ENCODE results near the gene MYO9A. TPM values are rescaled to one million over a fixed set of nuclear protein-coding genes. Genes with fewer than 3 reads are reported as not detected.

Gene MYO9A
- total and polyA plus RNA-seq, 3 donors from 2014 or later = 68.9 to 126 (median 103) TPM

DNA sequence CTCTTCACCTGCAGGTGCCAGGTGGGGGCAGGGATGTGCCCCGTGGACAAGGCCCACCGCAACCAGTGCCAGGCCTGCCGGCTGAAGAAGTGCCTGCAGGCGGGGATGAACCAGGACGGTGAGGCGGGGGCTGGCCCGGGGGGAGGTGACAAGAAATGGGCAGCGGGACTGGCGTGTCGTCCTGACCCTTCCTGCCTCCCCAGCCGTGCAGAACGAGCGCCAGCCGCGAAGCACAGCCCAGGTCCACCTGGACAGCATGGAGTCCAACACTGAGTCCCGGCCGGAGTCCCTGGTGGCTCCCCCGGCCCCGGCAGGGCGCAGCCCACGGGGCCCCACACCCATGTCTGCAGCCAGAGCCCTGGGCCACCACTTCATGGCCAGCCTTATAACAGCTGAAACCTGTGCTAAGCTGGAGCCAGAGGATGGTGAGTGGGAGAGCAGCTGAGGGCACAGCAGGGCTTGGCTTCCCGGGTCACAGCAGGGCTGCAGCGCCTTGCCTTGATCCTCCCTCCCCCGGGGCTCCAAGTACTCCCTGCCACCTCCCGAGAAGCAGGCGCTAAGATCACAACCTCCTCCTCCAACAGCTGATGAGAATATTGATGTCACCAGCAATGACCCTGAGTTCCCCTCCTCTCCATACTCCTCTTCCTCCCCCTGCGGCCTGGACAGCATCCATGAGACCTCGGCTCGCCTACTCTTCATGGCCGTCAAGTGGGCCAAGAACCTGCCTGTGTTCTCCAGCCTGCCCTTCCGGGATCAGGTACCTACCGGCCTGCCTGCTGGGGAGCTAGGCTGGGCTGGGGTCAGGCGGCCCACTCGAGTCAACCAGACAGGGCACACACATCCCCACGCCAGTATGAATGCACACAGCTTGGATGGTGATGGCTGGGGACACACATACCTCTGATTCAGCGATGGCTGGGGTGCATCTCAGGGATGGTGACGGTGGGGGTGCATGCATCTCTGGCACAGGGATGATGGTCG lies 305.9 kb downstream of the MYO9A start:
- Histone ChIP-seq H3K27ac (no peak overlapping the region), H3K9me3 (no peaks in the 10 kb centered on the region), H3K36me3 (ENCODE audit: low read depth, missing control alignments) (no peaks in the 10 kb centered on the region), H3K4me1 (peaks cover 14% of the 10 kb centered on the region), H3K4me3 (no peak overlapping the region), H3K27me3 (no peaks in the 10 kb centered on the region)
- WGBS, 2 donors = 81 to 93% methylated on average over 25 to 38 of the region's 38 CpGs
- no peak for TF ChIP-seq POLR2A (IDR thresholded peaks at IDR 0.05)
- TF ChIP-seq CTCF (IDR thresholded peaks at IDR 0.05) = no peak
- DNase-seq = peak; percentile 51
- intact Hi-C loops (cut with DNase I; ENCODE audit: low total_unique reads) = no loop called here

DNA sequence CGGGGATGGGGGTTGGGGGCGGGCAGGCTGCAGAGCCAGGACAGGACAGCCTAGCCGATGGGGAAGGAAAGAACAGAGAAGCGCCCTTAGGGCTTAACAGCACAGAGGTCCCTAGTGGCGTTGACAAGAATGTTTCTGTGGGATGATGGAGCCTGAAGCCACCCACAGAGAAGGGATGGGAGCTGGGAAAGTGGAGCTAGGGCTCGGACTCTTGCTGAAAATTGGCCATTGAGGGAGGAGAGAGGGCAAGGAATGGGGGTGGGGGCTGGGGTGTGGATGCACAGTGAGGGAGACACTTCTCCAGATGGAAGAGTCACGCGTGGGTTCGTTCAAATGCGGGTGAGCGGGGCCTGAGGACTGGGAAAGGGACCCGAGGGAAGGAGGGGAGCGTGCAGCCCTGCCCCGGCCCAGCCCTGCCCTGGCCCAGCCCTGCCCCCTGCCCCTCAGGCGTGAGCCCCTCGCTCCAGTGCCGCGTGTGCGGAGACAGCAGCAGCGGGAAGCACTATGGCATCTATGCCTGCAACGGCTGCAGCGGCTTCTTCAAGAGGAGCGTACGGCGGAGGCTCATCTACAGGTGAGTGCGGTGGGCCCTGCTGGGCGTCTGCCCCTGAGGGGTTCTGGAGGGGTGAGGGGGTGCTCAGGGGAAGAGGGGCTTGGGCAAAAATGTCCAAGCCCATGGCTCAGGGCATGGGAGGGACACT lies 306.8 kb downstream of the MYO9A start:
- WGBS, 2 donors = 91 to 92% methylated on average over 25 to 27 of the region's 27 CpGs
- TF ChIP-seq CTCF (IDR thresholded peaks at IDR 0.05) (no peak), POLR2A (IDR thresholded peaks at IDR 0.05) (no peak)
- no peak overlapping the region for H3K4me3 ChIP-seq
- H3K4me1 ChIP-seq = peaks cover 23% of the 10 kb centered on the region
- intact Hi-C loops (cut with DNase I; ENCODE audit: low total_unique reads) = no loop called here
- no peak overlapping the region for H3K27ac ChIP-seq
- no peaks in the 10 kb centered on the region for H3K36me3 ChIP-seq (ENCODE audit: low read depth, missing control alignments)
- no peaks in the 10 kb centered on the region for H3K27me3 ChIP-seq
- no peak for DNase-seq
- no peaks in the 10 kb centered on the region for H3K9me3 ChIP-seq

DNA sequence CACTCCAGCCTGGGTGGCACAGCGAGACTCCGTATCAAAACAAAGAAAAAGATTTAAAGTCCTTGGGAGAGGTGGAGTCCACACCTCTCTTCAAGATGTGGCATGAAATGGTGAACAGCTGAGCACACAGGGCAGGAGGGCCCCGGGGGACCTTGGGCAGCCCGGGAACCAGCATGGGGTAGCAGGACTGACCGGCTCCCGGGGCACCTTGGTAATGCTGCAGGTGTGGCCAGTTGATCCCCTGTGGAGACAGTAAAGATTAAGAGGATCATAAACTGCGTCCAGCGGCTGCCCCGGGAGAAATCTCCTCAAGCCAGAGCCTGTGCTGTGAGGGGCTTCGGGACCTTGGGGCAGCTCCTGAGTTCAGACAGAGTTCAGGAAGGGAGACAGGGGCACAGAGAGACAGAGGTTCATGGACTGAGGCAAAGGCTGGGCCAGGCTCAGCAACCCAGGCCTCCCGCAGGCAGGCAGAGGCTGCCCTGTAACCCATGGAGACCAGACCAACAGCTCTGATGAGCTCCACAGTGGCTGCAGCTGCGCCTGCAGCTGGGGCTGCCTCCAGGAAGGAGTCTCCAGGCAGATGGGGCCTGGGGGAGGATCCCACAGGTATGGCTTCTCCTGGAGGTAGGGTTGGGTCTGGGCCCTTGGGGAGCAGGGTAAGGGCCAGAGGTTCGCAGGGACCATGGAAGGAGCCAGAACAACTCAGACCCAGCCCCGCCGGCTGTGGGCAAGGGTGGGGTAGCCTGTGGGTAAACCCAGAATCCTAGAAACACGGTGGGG lies 307.5 kb downstream of the MYO9A start, which contains the start of gene NR2E3:
NR2E3 (plus strand) TSS at position 299 of the 780 bp plus-strand sequence; CDS start at position 489, 190 bp downstream.
- no peaks in the 10 kb centered on the region for H3K36me3 ChIP-seq (ENCODE audit: low read depth, missing control alignments)
- H3K27me3 ChIP-seq = no peaks in the 10 kb centered on the region
- no peak within 1 kb of the TSS for H3K4me3 ChIP-seq
- DNase-seq = no peak
- intact Hi-C loops (cut with DNase I; ENCODE audit: low total_unique reads) = no loop called here
- 83 to 87% methylated on average over 13 to 15 of the region's 16 CpGs for WGBS, 2 donors
- H3K9me3 ChIP-seq = no peaks in the 10 kb centered on the region
- H3K4me1 ChIP-seq = peaks cover 24% of the 10 kb centered on the region
- TF ChIP-seq CTCF (IDR thresholded peaks at IDR 0.05) = no peak
- TF ChIP-seq POLR2A (IDR thresholded peaks at IDR 0.05) = no peak
- no peak within 1 kb of the TSS for H3K27ac ChIP-seq

DNA sequence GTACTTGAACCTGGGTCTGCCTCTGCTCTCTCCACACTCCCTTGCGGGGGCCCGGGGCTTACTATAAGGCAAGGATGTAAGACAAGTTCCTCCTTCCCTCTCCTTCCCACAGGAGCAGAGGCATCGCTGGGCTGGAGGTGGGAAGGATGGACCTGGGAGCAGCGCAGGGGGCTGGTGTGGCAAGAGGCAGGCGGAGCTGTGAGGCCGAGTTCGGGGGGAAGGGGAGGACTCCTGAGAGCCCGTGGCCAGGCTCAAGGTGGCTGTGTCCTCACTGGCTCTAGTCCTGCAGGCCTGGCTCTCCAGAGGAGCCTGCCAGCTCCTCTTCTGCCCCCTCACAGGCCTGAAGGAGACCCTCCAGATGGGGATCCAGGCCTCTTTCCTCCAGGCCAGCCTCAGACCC lies 308.6 kb downstream of the MYO9A start:
- DNase-seq = no peak
- WGBS, 2 donors = 92 to 94% methylated on average over 8 of the region's 8 CpGs
- H3K36me3 ChIP-seq (ENCODE audit: low read depth, missing control alignments) = no peaks in the 10 kb centered on the region
- no peak overlapping the region for H3K27ac ChIP-seq
- intact Hi-C loops (cut with DNase I; ENCODE audit: low total_unique reads) = no loop called here
- H3K4me3 ChIP-seq = no peak overlapping the region
- TF ChIP-seq CTCF (IDR thresholded peaks at IDR 0.05) (no peak), POLR2A (IDR thresholded peaks at IDR 0.05) (no peak)
- peaks cover 24% of the 10 kb centered on the region for H3K4me1 ChIP-seq
- no peaks in the 10 kb centered on the region for H3K27me3 ChIP-seq
- H3K9me3 ChIP-seq = no peaks in the 10 kb centered on the region
